H1 (cell line): ENCODE results near the gene KRTAP9-1. TPM values are rescaled to one million over a fixed set of nuclear protein-coding genes. Genes with fewer than 3 reads are reported as not detected.

Experiments used
- CTCF ChIA-PET: fragments of 300-600 bp; sonication (Branson Sonifier 250); formaldehyde crosslinking; loops from one replicate; lab custom pipeline; 2021; ENCODE audit not compliant: partially characterized antibody; lab: Charles Lee
- POLR2A ChIA-PET: fragments of 300-600 bp; sonication (Branson Sonifier 250); formaldehyde crosslinking; loops from one replicate; lab custom pipeline; 2021; ENCODE audit warnings: inconsistent platforms; ENCODE audit not compliant: partially characterized antibody; lab: Charles Lee
- DNase-seq, 2 experiments: peaks; one replicate each; pipeline versions ENCODE4 v3.0.0 to v3.0.0-alpha.2; 2010 to 2022; ENCODE audit warnings: low spot score in 2 of 2, low read depth in 1 of 2, mixed read lengths in 1 of 2
- FAIRE-seq: peaks from 2 replicates; lab custom pipeline; 2011; peaks lifted over from hg19 to GRCh38; lab: Jason Lieb, UNC
- H2AFZ ChIP-seq: 2 replicates; pipeline ENCODE4 v1.8.1; 2012; ENCODE audit warnings: low read length, inconsistent platforms
- H2AK5ac ChIP-seq: 2 replicates; pipeline ENCODE4 v1.6.1; 2013; ENCODE audit warnings: low read depth, low read length
- H2BK120ac ChIP-seq: replicated peaks from 2 replicates; pipeline ENCODE3; 2013; ENCODE audit warnings: low read depth, low read length, inconsistent platforms
- H2BK12ac ChIP-seq: 2 replicates; pipeline ENCODE4 v1.6.1; 2013; ENCODE audit warnings: low read depth, low read length
- H2BK15ac ChIP-seq: 2 replicates; pipeline ENCODE4 v1.6.1; 2013; ENCODE audit warnings: low read length
- H2BK20ac ChIP-seq: 2 replicates; pipeline ENCODE4 v1.6.1; 2013; ENCODE audit warnings: low read length
- H2BK5ac ChIP-seq: 2 replicates; pipeline ENCODE4 v1.6.1; 2013; ENCODE audit warnings: low read depth, low read length
- H3K14ac ChIP-seq: 2 replicates; pipeline ENCODE4 v1.6.1; 2013; ENCODE audit warnings: inconsistent platforms; ENCODE audit not compliant: insufficient read length
- H3K18ac ChIP-seq: 2 replicates; pipeline ENCODE4 v1.6.1; 2013; ENCODE audit warnings: low read length; ENCODE audit errors: extremely low read depth
- H3K23ac ChIP-seq: 2 replicates; pipeline ENCODE4 v1.6.1; 2013; ENCODE audit warnings: inconsistent platforms; ENCODE audit not compliant: insufficient read length
- H3K23me2 ChIP-seq: 2 replicates; pipeline ENCODE4 v1.6.1; 2013; ENCODE audit warnings: low read depth, low read length
- H3K27ac ChIP-seq: 2 replicates; pipeline ENCODE4 v1.6.1; 2011; ENCODE audit warnings: low read depth, low read length, inconsistent platforms
- H3K27me3 ChIP-seq, 4 experiments: replicated peaks in 1 of 4; 1 replicate in 1 of 4; 2 replicates in 3 of 4; pipeline versions ENCODE4 v1.6.1 to v1.8.1; 2011 to 2013; ENCODE audit warnings: low read length in 3 of 4, mild to moderate bottlenecking in 3 of 4, inconsistent platforms in 2 of 4, mixed read lengths in 2 of 4, moderate library complexity in 1 of 4; ENCODE audit not compliant: control insufficient read depth in 3 of 4, insufficient read depth in 3 of 4; ENCODE audit errors: extremely low read depth in 1 of 4
- H3K36me3 ChIP-seq, 4 experiments: 2 replicates each; pipeline versions ENCODE4 v1.6.1 to v1.8.1; 2011 to 2013; ENCODE audit warnings: mild to moderate bottlenecking in 4 of 4, low read length in 3 of 4, moderate library complexity in 2 of 4, control low read depth in 1 of 4, inconsistent platforms in 1 of 4; ENCODE audit not compliant: insufficient read depth in 4 of 4, control insufficient read depth in 2 of 4
- H3K4ac ChIP-seq: replicated peaks from 2 replicates; pipeline ENCODE3; 2013; ENCODE audit warnings: low read length, low read depth, mixed read lengths, inconsistent platforms; ENCODE audit not compliant: insufficient read length
- H3K4me1 ChIP-seq, 4 experiments: replicated peaks in 1 of 4; 1 replicate in 1 of 4; 2 replicates in 3 of 4; pipeline versions ENCODE4 v1.6.1 to v1.8.1; 2011 to 2013; ENCODE audit warnings: low read length in 3 of 4, inconsistent platforms in 2 of 4, mixed read lengths in 1 of 4; ENCODE audit not compliant: insufficient read depth in 4 of 4, control insufficient read depth in 3 of 4
- H3K4me2 ChIP-seq, 2 experiments: 2 replicates each; pipeline versions ENCODE4 v1.6.1 to v1.8.1; 2011 to 2013; ENCODE audit warnings: low read depth in 2 of 2, low read length in 2 of 2, control low read depth in 1 of 2, inconsistent platforms in 1 of 2, mild to moderate bottlenecking in 1 of 2; ENCODE audit not compliant: insufficient read depth in 1 of 2
- H3K4me3 ChIP-seq, 4 experiments: fragments of 200-600, 300-600 bp in 1 of 4; sonication (generic), shearing (Covaris generic), sonication (Bioruptor Twin) in 1 of 4; 2 replicates each; pipeline versions ENCODE4 v1.5.1 to v1.8.1; 2011 to 2016; ENCODE audit warnings: low read length in 4 of 4, low read depth in 3 of 4, control low read depth in 2 of 4, inconsistent platforms in 2 of 4, mild to moderate bottlenecking in 2 of 4, mixed read lengths in 1 of 4, moderate library complexity in 1 of 4; ENCODE audit not compliant: insufficient read depth in 2 of 4; ENCODE audit errors: extremely low read depth in 1 of 4
- H3K56ac ChIP-seq: replicated peaks from 2 replicates; pipeline ENCODE3; 2013; ENCODE audit warnings: low read depth, mild to moderate bottlenecking, mixed read lengths, low read length, inconsistent platforms; ENCODE audit not compliant: insufficient read length
- H3K79me1 ChIP-seq: 2 replicates; pipeline ENCODE4 v1.6.1; 2013; ENCODE audit warnings: low read depth, low read length, control low read depth
- H3K79me2 ChIP-seq, 2 experiments: 2 replicates each; pipeline versions ENCODE4 v1.6.1 to v1.8.1; 2012 to 2013; ENCODE audit warnings: low read length in 2 of 2, mild to moderate bottlenecking in 2 of 2, inconsistent platforms in 1 of 2; ENCODE audit not compliant: insufficient read depth in 2 of 2, control insufficient read depth in 1 of 2
- H3K9ac ChIP-seq, 4 experiments: replicated peaks in 1 of 4; 1 replicate in 1 of 4; 2 replicates in 3 of 4; pipeline versions ENCODE4 v1.6.1 to v1.8.1; 2011 to 2013; ENCODE audit warnings: low read depth in 3 of 4, low read length in 3 of 4, control low read depth in 2 of 4, mild to moderate bottlenecking in 2 of 4, moderate library complexity in 2 of 4, inconsistent platforms in 1 of 4; ENCODE audit errors: extremely low read depth in 1 of 4
- H3K9me3 ChIP-seq, 2 experiments: 2 replicates each; pipeline versions ENCODE4 v1.6.1 to v1.8.1; 2012 to 2013; ENCODE audit warnings: mild to moderate bottlenecking in 2 of 2, moderate library complexity in 2 of 2, control low read depth in 1 of 2, inconsistent platforms in 1 of 2, low read depth in 1 of 2, low read length in 1 of 2, mixed read lengths in 1 of 2; ENCODE audit not compliant: insufficient read depth in 2 of 2
- H4K20me1 ChIP-seq, 2 experiments: replicated peaks in 1 of 2; 2 replicates each; pipeline versions ENCODE3 to v1.8.1; 2011 to 2013; ENCODE audit warnings: inconsistent platforms in 2 of 2, low read length in 2 of 2, mild to moderate bottlenecking in 1 of 2; ENCODE audit not compliant: insufficient read depth in 2 of 2, control insufficient read depth in 1 of 2
- H4K5ac ChIP-seq: 2 replicates; pipeline ENCODE4 v1.6.1; 2013; ENCODE audit warnings: low read length, low read depth, mixed read lengths, inconsistent platforms; ENCODE audit not compliant: insufficient read length
- H4K8ac ChIP-seq: 2 replicates; pipeline ENCODE4 v1.8.0; 2013; ENCODE audit warnings: mild to moderate bottlenecking, moderate library complexity, low read length, inconsistent platforms; ENCODE audit not compliant: insufficient read depth; ENCODE audit errors: extremely low read depth
- H4K91ac ChIP-seq: replicated peaks from 2 replicates; pipeline ENCODE3; 2013; ENCODE audit warnings: low read length, mixed read lengths, inconsistent platforms; ENCODE audit not compliant: insufficient read length
- CHD1 ChIP-seq: IDR thresholded peaks from 2 replicates; pipeline ENCODE4 v1.6.1; 2012; ENCODE audit warnings: low read depth, low read length, improper control_type of control experiment
- POU5F1 ChIP-seq: IDR thresholded peaks from 2 replicates; pipeline ENCODE4 v1.6.1; 2011; ENCODE audit warnings: low read depth, mild to moderate bottlenecking, low read length, moderate library complexity
- YY1 ChIP-seq: IDR thresholded peaks from 2 replicates; pipeline ENCODE4 v1.6.1; 2011; ENCODE audit warnings: low read depth, mild to moderate bottlenecking, low read length
- WGBS, 2 experiments: shearing (Covaris generic) in 1 of 2; methylation state at CpG; one replicate each; pipeline versions ENCODE4 v1.1.6 to v1.1.7; 2013 to 2015; ENCODE audit warnings: low lambda C conversion rate in 2 of 2, mixed read lengths in 2 of 2, inconsistent platforms in 1 of 2, low coverage in 1 of 2, missing lambda C conversion rate in 1 of 2; ENCODE audit not compliant: insufficient replicate concordance in 2 of 2, insufficient coverage in 1 of 2, insufficient read length in 1 of 2; ENCODE audit errors: extremely low coverage in 1 of 2, missing lambda C conversion rate in 1 of 2; 5-methylcytosine and 5-hydroxymethylcytosine counted together
- polyA plus RNA-seq, 7 experiments: library from polyadenylated mRNA; depleted of rRNA in 3 of 7; stranded (reverse) in 5 of 7; unstranded in 2 of 7; fragments of >200 nt in 5 of 7; fragments of 200-250 nt in 2 of 7; gene quantifications; 1 replicate in 5 of 7; 2 replicates in 1 of 7; 4 replicates in 1 of 7; pipeline versions ENCODE4 v1.2.1 to v1.2.3, GENCODE V29; 2011 to 2013; ENCODE audit warnings: missing spikeins in 2 of 7, mixed read lengths in 2 of 7
- total RNA-seq: library from RNA; stranded (reverse); fragmentation: NEBNext Ultra II Directional; extraction: Animal tissue kit (Norgen Biotek cat#: 25700); gene quantifications from 2 replicates; pipeline ENCODE4 v1.2.1, GENCODE V29; 2021

The KRTAP9-1 gene
- total and polyA plus RNA-seq, 2 of the 8 experiments (the other 6 are each of a cell fraction or from before 2014, with no cell fraction given): not detected

DNA sequence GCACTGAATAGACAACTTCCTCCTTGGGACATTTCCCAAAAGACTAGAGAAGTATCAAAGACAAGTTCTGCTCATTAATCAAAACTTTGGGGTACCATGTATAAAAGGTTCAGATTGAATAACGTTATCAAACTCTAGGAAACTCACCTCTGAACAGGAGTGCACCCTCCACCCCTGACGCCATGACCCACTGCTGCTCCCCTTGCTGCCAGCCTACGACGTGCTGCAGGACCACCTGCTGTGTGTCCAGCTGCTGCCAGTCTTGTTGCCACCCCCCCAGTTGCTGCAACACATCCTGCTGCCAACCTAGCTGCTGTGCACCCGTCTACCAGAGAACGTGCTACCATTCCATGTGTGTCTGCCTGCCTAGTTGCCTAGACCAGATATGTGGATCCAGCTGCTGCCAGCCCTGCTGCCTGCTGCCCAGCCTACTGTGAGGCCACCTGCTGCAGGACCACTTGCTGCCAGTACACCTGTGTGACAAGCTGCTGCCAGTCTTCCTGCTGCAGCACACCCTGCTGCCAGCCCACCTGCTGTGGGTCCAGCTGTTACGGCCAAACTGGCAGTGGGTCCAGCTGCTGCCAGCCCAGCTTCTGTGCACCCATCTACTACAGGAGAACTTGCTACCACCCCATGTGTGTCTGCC is 23.0 kb downstream of the KRTAP9-1 start:
- Histone ChIP-seq H3K56ac (no peak overlapping the region), H2AFZ (no peak overlapping the region), H3K27ac (no peak overlapping the region), H3K9me3 (0 out of 4 replicates have a peak, but pooled peaks cover 0 to under 1% of the 10 kb centered on the region in 2 experiments), H2BK5ac (peak overlapping the region; percentile 67; the same call in 1 of the 2 replicates), H3K18ac (no peak overlapping the region), H3K23ac (no peak overlapping the region), H4K20me1 (no peaks in the 10 kb centered on the region), H4K5ac (no peak overlapping the region), H3K4me2 (no peak overlapping the region), H3K36me3 (no peaks in the 10 kb centered on the region), H3K27me3 (no peaks in the 10 kb centered on the region), H3K4me3 (no peak overlapping the region), H2BK15ac (no peak overlapping the region; the same call in 1 of the 2 replicates), H3K14ac (no peak overlapping the region), H2BK120ac (no peak overlapping the region), H3K79me1 (no peaks in the 10 kb centered on the region), H3K9ac (0 out of 7 replicates have a peak overlapping the region, but pooled peaks of 1 of the 4 experiments have one; percentile 13), H3K4ac (no peak overlapping the region), H3K23me2 (no peaks in the 10 kb centered on the region), H4K91ac (no peak overlapping the region), H2AK5ac (no peak overlapping the region), H2BK12ac (peak overlapping the region; percentile 23; the same call in 1 of the 2 replicates), H2BK20ac (no peak overlapping the region), H4K8ac (peak overlapping the region; percentile 77; the same call in 1 of the 2 replicates), H3K79me2 (no peaks in the 10 kb centered on the region), H3K4me1 (no peaks in the 10 kb centered on the region)
- 85% methylated on average over 7 of the region's 7 CpGs; no CpG with 5 or more reads in 1 of the 2 experiments for WGBS, 2 experiments
- POLR2A ChIA-PET: no interaction called here
- CTCF ChIA-PET: interaction anchor here (0.8 to 1.4 kb wide), 4 partner anchors 13 to 336 kb away, joined by 3 read pairs; no protein-coding TSS in a partner anchor
- FAIRE-seq (no peak), DNase-seq (no peak)
- TF ChIP-seq YY1 (no peak), POU5F1 (no peak), CHD1 (no peak)
